ENCODE measurements around the gene PTPN14.
A peak's percentile ranks its signal among the peaks of the same experiment; 100 is the strongest.

The PTPN14 gene

DNA sequence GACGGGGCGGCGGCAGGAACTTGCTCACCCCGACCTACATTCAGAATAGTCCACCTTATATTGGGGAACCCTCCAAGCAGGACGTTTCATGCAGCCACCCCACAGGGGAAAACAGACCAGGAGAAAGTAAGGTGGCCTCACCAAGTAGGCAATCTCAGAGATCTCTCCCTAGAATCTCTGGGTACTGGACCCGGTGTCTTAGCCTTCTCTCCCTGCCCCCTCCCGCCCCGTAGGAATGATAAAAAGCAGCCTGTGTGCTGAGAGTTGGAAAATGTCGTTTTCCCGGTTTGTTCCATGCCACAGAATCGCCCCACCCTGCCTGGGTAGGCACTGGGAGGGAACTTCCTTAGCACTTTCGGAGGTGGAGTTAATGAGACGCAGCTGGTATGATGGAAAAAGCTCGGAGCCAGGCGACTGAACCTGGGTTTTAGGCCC lies 789 bp upstream of the PTPN14 start:
- DNase-seq (ENCODE audit: low read depth in 2 of 2), result peak; percentile 72 to 88
- TF ChIP-seq CTCF (IDR thresholded peaks at IDR 0.05; ENCODE audit: low read depth, low read length), result no peak
- peak overlapping the region; percentile 70 to 92 for H3K4me3 ChIP-seq (replicated peaks in 1 of 2; ENCODE audit: low read depth in 2 of 2, low read length in 2 of 2)

- peak overlapping the region; percentile 92 to 97 for H3K4me3 ChIP-seq (replicated peaks in 1 of 2; ENCODE audit: low read depth in 2 of 2, low read length in 2 of 2)
- DNase-seq (ENCODE audit: low read depth in 2 of 2), result peak in 1 of 2 donors; percentile 71
- TF ChIP-seq CTCF (IDR thresholded peaks at IDR 0.05; ENCODE audit: low read depth, low read length), result no peak
These were observed 456 bp downstream of the PTPN14 start for GRCh38 chr1:214550857-214551435.

DNA sequence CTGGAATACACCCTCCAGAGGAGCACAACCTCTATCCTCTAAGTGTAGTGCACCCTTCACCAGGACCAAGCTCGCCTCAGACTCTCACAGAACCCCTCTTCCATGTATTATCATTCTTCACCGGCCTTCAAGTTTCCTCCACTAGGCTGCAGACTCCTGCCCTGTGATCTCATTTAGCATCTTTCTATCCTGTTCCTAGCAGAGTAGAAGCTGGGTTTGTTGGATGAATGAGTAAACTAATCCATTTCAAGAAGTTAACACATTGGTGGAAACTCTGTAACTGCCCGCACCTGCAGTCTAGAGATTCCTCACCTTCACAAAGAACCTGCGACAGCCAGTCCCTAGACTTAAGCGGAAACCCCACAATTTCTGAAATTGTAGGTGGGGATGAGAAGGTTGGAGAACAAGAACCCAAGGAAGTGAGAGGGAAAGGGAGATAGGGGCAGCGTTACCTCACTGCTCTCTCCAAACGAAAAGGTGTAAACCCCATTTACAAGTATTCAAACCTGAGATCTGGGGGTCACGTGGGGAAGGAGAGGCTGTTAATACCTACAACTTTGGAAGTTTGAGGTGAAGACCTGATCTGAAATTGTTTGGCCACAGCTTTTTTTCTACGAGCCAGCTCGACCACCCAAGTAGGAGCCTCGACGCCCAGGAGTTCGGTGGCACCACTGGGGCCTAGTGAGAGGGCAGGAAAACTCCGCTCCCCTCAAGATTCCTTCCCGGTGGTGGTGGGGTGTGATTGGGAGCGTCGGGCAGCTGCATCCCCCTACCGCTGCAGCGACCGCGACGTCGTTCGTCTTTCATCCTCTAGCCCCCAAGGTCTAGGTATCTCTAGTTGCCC lies 1.2 kb downstream of the PTPN14 start:
- DNase-seq (ENCODE audit: low read depth in 2 of 2), result peak; percentile 52 to 57
- H3K4me3 ChIP-seq (replicated peaks in 1 of 2; ENCODE audit: low read depth in 2 of 2, low read length in 2 of 2), result peak overlapping the region; percentile 92 to 97
- peak; percentile 37 for TF ChIP-seq CTCF (IDR thresholded peaks at IDR 0.05; ENCODE audit: low read depth, low read length)

DNA sequence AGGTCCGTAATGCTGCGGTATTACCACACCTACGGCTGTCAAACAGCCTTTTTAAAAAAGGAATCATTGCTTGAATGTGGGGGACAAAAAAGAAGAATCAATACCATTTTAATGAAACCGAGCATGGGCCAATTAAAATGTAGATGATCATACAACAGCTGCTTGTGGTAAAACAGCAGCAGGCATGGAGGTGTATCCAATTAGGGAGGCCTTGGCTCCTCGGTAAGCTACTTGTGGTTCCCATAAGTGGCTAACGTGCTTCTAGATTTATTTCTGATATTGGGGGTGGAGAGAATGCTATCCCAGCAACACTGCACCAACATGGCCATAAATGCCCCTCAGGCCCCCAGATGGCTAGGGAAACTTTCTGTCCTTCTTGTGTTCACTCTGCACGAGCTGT lies 1.8 kb downstream of the PTPN14 start:
- no peak for TF ChIP-seq CTCF (IDR thresholded peaks at IDR 0.05; ENCODE audit: low read depth, low read length)
- peak overlapping the region; percentile 92 to 97 for H3K4me3 ChIP-seq (replicated peaks in 1 of 2; ENCODE audit: low read depth in 2 of 2, low read length in 2 of 2)
- DNase-seq (ENCODE audit: low read depth in 2 of 2), result no peak

- H3K4me3 ChIP-seq (replicated peaks in 1 of 2; ENCODE audit: low read depth in 2 of 2, low read length in 2 of 2), result peak overlapping the region; percentile 9 to 92
- DNase-seq (ENCODE audit: low read depth in 2 of 2), result peak; percentile 52 to 63
- TF ChIP-seq CTCF (IDR thresholded peaks at IDR 0.05; ENCODE audit: low read depth, low read length), result no peak
These were observed 2.4 kb downstream of the PTPN14 start for GRCh38 chr1:214548988-214549387.

DNA sequence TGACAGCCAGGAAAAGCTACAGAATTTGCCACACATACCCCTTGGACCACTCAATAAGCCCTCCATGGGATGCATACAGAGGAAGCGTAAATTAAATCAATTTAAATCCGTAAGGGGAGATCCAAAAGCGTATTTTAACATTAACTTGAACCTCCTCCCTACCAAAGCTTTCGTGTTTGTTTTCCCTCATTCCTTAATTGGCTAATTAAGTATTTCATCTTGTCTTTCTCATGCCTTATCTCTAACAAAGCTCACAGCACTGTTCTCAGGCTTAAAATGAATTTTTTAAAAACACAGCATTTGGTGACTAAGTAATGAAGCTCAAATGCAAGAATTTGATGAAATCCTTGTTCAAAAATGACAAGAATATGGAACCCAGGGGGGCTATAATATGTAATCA lies 3.1 kb downstream of the PTPN14 start:
- DNase-seq (ENCODE audit: low read depth in 2 of 2), result no peak
- no peak overlapping the region for H3K4me3 ChIP-seq (replicated peaks in 1 of 2; ENCODE audit: low read depth in 2 of 2, low read length in 2 of 2)
- no peak for TF ChIP-seq CTCF (IDR thresholded peaks at IDR 0.05; ENCODE audit: low read depth, low read length)

All from cardiac fibroblast (primary cell).